ENCODE results near the gene RASL10A.
"Not testable (repeated sequence)": the region's sequence is repeated elsewhere in the genome, so short reads cannot be mapped to it uniquely, and the experiment has no call there.

Gene RASL10A, protein sequence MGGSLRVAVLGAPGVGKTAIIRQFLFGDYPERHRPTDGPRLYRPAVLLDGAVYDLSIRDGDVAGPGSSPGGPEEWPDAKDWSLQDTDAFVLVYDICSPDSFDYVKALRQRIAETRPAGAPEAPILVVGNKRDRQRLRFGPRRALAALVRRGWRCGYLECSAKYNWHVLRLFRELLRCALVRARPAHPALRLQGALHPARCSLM

DNA sequence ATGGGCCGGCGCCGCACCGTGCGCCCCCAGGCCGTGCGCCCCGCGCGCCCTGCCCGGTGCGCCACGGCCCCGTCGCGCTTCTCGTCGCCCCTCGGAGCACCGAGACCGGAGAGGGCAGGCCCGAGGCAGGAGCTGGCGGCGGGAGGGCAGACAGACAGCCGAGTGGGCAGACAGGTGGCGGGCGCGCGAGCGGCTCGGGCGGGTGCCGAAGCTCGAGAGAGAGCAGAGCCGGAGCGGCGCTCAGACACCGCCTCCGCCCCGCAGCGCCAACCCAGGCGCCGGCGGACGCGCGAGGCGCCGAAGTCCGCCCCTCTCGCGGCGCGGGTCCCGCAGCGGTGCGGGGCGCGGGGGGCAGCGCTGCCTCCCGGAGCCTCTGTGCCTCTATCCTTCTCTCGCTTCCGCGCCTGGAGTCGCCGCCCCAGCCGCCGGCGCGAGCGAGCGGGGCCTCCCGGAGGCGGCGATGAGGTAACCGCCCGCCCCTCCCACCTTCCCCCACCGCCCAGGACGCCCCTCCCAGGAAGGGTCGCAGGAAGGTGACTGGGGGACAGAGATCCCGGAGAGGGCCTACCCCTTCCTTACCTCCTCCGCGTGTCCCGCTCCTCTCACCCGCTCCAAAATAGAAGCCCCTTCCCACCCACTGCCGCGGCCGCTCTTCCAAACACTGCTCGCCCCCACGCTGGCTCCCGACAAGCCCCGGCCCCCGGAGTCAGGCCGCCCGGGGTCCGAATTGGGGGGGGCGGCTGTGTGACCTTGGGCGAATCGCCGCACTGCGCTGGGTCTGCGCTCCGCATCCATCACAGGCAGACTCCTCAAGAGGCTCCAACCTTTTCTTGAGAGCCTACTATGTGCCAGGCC lies at the start of gene RASL10A:
Gene RASL10A, minus strand, starts transcription at position 412 of the 855 bp plus-strand sequence. CDS start 451 bp downstream, outside the sequence.
- no peak for DNase-seq

DNA sequence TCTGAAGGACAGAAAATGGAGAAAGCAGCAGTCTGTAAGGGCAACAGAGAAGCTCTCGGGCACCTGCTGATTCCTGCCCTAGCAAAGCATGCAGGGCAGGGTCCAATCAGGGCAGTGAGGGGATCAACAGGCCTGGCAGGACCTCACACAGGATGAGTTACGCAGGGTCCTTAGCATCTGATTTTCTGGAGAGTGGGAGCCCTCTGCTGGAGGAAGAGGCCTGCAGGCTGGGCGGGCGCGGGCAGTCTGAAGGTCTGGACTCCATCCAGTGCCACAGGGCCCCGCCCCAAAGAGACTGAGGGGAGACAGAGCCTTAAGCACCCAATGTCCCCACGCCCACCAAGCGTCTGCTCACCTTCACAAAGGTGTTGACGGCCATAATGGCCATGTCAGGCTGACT lies 44.0 kb upstream of the RASL10A start:
- no peak for DNase-seq

DNA sequence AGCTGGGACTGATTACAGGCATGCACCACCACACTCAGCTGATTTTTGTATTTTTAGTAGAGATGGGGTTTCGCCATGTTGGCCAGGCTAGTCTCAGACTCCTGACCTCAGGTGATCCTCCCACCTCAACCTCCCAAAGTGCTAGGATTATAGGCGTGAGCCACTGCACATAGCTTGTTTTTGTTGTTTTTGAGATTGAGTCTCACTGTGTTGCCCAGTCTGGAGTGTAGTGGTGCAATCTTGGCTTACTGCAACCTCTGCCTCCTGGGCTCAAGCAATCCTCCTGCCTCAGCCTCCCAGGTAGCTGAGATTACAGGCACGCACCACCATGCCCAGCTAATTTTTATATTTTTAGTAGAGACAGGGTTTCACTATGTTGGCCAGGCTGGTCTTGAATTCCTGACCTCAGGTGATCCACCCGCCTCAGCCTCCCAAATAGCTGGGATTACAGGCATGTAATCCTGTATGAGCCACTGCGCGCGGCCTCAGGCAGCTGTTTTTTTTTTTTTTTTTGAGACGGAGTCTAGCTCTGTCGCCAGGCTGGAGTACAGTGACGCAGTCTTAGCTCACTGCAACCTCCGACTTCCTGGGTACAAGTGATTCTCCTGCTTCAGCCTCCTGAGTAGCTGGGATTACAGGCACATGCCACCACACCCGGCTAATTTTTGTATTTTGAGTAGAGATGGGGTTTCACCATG lies 41.8 kb upstream of the RASL10A start:
- not testable (repeated sequence) for DNase-seq

DNA sequence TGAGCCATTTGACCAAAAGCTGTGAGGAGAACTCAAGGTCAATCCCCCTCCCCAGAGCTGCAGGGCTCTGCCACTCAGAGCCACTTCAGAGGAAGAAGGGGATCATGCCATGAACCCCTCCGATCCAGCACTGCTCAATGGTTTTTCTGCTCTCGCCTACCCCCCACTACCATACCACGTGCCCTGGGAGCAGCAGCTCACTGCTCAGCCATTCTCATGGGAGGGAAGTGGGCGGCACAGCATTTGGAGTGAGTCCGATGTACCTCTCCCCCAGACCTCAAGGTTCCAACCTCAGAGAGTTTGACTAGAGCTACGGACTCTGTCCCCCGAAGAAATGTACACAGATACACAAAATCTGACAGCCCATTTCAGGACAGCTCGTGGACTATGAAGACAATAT lies 38.4 kb upstream of the RASL10A start:
- no peak for DNase-seq

DNA sequence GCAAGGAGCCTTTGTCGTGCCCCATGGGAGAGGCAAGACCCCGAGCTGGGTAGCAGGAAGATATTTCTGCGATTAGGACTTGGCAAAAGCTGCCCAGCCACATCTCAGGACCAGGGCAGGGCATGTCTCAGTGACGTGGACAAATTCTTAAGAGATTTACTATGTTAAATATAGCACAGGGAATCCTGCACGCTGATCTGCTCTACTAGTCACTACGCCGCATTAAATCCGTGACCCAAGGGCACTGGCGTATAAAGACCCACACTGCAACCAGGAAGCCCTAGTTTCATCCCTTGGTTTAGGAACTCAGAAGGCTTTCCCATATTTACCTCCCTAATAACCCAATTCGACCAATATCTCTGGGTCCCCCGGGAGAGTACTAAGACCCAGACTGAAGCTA lies 37.8 kb upstream of the RASL10A start:
- no peak for DNase-seq

DNA sequence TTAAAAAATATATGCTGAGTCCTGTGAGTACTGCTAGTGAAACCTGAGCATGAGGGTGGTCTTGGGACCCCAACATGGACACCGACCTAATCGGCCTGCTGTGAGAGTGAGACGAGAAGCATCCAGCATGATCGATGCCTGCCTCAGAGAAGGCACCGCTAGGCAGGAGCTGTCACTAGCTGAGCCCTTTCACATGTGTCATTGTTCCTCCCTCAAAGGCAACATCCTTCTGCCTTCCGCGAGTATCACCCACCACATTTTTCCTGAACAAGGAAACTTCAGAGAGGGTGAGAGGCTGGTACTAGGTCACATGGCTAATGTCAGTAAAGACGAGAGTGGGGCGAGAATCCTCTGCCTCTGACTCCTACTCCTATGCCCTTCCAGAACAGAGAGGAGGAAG lies 37.3 kb upstream of the RASL10A start:
- DNase-seq, result no peak

DNA sequence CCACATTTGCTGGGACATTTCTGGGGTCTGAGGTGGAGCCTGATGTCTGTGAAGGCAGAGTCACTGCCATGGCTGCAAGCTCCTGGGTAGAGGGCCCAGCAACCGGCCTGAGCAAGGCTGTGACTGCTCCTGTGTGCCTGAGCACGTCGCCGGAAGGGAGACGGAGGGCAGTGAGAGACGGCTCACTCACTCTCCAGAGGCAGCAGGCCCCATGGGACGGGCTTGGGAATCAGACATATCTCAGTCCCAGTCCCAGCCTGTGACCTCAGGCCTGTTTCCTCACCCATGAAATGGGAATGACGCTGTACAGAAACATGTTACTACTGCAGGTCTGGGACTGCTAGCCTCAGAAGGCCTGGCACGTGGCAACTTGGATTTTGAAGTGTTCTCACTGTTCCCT lies 36.4 kb upstream of the RASL10A start:
- no peak for DNase-seq

DNA sequence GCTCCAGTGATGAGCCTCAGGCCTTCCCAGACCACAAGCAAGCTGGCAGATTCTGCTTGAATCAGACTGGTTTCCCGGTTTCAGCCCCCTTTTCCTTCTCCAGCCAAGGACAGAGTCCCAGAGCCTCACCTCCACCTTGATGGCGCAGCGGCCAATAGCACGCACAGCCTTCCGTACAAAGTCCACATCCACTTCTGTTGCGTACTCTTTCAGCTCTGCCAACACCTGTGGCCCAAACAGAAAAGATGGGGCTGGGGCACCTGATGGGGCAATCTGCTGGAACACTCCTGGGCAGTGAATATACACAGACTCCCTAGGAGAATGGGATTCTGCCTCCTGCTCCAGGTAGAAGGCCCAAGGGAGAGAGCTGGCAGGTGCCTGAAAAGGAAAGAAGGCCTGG lies 35.5 kb upstream of the RASL10A start:
- DNase-seq, result no peak

DNA sequence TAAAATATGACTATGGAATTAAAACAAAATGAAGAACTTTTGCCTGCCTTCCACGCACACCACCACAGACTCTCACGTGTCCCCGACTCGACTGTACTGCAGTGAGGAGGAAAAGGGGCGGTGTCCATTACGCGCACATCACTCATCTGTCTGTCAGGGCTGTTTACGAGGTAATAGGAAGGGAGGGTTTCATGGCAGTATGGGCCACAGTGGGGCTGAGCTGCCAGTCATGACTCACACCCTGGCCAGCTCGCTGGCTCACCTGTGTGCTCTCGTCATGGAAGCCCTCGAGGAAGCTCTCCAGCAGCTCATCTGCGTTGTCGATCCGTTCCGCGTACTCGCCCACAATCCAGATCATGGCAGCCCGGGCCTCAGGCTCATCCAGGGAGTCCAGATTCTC lies 33.5 kb upstream of the RASL10A start:
- no peak for DNase-seq

DNA sequence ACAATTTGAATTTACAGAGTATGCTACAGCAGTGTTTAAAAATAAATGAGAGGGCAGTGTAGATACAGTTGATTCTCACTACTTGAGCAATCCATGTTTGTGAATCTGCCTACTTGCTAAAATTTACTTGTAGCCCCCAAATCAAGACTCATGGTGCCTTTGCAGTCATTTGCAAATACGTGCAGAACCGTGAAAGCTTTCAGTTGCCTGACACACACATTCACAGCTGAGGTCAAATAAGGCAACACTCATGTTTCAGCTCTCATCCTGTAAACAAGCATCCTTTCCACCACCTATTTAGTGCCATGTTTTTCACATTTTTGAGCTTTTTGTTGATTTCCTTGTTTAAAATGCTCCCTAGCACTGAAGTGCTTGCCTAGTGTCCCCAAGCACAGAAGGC lies 32.5 kb upstream of the RASL10A start:
- DNase-seq, result no peak

DNA sequence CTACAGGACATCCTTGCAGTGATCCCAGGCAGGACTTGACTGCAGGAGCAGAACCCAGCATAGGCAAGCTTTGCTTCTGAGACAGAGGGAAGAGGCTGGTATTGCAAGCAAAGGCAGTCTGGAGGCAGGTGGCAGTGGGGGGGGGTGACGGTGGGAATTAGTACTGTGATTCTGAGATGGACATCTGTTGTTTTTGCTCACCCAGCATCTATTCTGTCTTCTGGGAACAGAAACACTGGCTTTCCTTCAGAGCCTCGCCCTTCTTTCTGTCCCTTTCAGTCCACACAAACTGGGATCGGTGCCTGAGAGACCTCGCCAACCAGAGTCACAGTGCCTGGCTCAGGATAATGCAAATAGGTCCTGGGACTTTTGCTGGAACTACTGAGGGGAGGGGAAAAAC lies 31.2 kb upstream of the RASL10A start:
- no peak for DNase-seq

DNA sequence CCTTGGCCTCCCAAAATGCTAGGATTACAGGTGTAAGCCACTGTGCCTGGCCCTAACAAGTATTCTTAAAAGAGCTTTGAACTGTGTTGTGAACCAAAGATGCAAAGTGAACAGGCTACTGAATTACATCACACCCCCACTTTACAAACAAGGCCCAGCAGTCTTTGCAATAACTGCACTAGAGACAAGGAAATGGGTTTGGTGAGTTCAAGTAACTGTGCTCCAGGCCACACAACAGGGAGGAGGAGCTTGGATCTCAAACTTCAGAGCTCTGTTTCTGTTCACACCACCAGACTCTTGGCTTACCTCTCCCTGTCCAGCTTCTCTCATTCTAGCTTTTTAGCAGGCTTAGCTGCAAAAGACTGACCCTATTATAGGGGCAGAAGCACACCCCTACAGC lies 30.4 kb upstream of the RASL10A start:
- DNase-seq, result no peak

DNA sequence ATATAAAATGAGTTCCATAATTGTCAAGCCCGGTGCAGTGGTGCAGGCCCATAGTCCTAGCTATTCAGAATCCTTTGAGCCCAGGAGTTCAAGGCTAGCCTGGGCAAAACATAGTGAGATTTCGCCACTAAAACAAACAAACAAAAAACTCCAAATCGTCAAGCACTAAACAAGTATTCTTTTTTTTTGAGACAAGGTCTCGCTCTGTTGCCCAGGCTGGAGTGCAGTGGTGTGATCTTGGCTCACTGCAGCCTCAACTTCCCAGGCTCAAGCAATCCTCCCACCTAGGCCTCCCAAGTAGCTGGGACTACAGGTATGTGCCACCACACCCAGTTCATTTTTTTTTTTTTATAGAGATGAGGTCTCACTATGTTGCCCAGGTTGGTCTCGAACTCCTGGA lies 29.4 kb upstream of the RASL10A start:
- not testable (repeated sequence) for DNase-seq

DNA sequence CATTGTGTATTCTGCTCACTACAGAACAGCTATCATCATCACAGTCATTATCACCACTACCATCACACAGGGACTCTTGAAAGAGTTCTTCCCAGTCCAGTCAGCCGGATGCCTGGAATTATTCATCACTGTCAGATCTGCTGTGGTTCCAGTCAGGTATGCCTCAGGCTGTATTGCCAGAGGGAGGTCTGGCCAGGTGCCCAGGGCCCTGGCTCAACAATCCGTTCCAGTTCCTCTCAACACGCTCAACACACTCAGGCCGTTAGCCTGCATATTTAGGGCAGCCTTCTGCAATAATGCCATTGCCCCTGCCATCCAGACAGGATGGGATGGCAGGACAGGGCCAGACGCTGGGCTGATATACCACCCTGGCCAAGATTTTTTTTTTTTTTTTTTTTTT lies 28.6 kb upstream of the RASL10A start:
- DNase-seq, result no peak

DNA sequence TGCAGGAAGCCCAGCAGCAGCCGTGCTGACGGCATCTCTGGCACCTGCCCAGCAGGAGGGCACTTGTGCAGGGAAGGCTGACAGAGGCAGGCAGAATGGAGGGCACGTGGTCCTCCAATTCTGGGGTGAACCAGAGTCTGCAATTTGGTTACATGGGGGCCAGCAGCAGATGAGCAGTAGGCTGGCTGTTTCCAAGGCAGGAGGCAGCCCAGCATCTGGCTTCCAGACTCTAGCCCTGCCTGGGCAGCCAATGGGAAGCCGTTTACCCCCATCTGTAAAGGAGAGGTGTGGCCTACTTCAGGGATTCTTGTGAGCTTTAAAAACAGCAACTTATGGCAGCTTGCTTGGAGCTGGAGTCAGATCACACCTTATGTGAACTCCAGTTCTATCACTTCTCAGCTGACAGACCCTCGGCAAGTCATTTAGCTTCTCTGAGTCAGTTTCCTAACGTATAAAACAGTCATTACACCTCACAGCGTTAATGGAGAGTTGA lies 27.9 kb upstream of the RASL10A start:
- DNase-seq, result no peak

DNA sequence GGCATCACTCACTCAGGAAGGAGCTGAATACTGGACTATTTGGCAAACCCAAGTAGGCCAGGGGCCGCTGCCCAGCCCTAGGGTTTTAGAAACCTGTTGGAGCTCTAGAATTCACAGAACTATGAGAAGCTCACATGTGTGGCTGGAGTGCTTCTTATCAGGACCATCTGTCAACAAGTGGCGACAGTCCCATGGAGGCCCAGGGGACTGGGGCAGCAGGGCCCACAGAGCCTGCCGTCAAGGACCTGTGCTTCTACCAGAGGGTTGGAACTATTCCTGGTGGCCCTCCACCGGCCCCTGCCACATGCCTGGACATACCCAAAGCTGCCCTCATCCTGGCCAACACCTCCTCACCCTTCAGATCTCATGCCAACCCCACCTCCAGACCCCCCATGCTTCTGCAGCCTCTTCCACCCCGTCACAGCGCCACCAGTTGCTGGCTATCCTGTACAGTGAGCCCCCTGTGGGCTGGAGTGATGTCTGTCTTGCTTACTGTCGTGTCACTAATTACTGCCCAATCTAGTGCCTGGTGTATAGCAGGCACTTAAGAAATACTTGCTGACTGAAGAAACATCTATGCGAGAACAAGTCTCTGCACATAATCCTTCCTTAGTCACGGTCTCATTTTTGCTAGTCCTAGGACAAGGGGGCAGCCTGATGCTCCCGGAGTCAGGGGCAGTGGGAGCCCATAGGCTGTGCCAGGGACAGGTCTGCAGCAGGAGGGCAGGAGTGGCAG lies 27.2 kb upstream of the RASL10A start:
- DNase-seq, result peak; percentile 59

DNA sequence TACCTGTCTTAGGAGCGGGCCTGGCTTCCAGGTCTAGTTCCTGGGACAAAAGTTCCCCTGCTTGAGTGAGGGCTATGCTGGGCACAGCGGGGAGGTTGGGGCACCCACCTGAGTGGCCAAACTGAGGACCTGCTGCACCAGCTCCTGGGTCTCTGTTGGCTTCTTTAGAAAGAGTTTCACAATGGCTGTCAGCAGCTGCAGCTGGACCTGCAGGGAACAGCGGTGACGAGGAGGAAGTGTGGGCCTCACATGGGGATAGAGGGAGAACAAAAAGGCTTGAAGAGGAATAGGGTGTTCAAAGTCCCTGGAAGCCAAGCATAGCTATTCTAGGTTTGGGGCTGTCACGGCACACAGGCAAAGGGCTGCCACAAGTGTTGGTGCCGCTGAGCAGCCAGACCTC lies 26.7 kb upstream of the RASL10A start:
- DNase-seq, result peak; percentile 80

DNA sequence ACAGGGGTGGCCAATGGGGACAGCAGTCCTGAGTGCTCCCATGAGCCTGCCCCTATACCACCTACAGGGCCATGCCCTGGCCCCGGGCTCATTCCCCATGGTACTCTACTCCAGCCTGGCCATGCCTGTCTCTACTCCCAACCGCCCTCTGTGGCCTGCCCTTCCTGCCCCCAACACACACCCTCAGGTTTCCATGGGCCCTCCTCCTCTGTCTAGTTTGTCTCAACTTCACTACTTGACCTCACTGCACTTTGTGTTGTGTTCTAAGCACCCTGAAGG lies 26.3 kb upstream of the RASL10A start:
- DNase-seq, result no peak

DNA sequence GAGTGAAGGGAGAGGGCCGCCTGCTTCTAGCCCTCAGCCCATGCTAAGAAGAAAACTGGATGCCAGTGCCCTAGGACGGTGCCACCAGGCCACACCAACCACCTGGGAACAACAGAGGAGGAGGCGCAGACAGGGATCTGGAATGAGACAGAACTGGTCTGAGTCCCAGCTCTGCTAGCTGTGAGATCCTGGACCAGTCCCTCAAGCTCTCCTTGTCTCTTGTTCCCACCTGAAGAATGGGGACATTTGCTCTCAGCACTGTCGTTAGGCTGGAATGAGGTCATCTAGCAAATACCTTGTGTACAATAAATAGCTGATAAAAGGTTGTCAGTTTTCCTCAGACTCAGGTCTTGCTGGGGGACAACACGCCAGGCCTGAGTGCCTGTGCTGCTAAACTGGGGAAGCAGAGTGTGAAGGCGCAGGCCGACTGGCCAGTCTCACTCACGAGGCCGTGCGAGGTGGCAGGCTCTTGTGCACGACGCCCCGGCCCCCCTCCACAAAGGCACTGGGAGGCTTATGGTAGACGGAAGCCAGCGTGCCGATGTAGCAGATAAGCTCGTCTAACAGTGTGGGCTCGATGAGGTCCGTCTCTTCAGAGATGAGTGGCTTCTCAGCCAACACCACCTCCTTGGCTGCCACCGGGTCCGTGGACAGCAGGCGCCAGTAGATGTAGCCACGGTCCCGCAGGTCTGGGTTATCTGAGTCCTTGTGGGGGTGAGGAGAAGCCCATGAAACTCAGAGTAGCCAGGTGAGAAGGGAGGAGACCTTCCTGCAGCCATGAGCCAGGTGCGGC lies 25.8 kb upstream of the RASL10A start:
- no peak for DNase-seq

DNA sequence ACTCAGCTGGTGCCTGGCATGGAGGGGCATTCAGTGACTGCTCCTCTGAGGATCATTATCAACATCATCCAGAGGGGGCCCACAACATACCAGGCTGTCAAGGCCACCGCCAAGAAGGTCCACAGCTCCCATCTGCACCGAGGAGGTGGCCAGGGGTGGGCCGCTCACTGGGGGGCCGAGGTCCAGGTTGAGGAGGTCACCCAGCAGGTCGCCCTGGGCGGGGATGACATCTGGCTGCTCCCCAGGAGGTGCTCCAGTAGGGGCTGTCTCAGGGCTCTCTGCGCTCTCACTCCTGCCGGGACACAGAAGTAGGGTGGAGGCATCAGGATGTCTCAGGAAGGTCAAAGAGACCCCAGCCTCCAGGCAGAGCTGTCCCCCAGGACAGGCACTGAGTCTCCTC lies 25.1 kb upstream of the RASL10A start:
- no peak for DNase-seq

DNA sequence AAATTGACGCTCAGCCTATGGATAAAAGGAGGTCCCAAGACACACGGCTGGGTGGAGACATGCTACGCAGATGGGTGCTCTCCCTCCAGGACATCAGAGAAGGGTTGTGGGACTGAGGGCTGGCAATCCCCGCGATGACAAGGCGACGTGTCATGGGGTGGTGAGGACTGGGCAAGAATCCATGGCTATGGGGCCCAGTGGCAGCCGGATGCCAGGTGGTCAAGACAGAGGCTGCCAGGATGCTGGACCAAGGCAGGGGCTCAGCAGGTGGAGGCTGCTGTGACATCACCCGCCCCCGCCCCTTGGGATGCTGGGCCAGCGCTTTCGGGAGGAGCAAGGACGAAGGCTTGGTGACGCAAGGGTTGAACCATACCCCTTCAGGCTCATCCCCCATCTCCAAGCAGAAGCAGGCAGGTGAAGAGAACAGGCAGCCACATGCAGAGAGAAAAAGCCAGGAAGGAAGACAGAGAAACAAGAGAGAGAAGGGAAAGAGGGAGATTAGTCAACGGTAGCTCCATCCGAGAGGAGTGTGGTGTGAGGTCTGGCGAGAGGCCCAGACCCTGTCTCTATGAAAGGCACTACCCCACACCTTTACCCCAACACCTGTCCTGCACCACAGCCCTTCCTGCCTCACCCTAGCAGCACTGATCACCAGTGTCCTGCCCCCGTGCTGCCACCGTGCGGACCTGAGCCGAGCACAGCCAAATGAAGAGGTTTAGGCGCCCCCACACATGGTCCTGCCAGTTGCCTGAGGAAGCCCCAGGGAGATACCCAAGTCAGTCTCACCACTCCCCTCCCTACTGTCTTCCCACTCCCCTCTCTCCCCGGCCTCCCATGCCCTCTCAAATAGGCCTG lies 24.1 kb upstream of the RASL10A start:
- no peak for DNase-seq

DNA sequence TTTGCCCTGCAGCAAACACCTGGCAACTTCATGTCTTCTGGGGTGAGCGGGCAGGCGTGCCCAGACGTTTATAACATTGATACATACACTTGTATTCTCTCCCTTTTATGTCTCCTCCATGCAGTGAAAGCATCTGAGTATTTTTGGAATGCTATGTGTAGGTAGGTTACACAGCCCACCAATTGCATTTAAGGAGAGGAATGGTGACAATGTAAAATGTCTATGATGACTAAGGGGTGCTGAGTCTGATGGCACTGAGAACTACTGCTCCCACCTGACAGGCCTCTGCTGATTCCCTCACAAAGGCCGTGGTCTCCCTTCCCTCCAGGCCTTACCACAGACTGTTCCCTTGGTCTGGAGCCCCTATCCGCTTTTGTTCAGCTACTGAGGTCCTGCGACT lies 22.9 kb upstream of the RASL10A start:
- DNase-seq, result no peak
